PC-3 (cell line): ENCODE results near the gene PPP1R13B. TPM values are rescaled to one million over a fixed set of nuclear protein-coding genes. Genes with fewer than 3 reads are reported as not detected.
"Not testable (repeated sequence)": the region's sequence is repeated elsewhere in the genome, so short reads cannot be mapped to it uniquely, and the experiment has no call there.

Source experiments
- ATAC-seq: fragments of 200-7000 bp; cut with Tn5 transposase; 2 replicates; pipeline ENCODE4 v1.9.1; 2020; ENCODE audit warnings: mild to moderate bottlenecking, moderate library complexity
- BruUV-seq: library from RNA; stranded (reverse); fragments of 400-500 nt; replicated peaks from 2 replicates; lab custom pipeline; 2021; lab: Mats Ljungman, UMichigan
- CTCF ChIA-PET: fragments of 300-600 bp; sonication (Branson Sonifier 250); formaldehyde crosslinking; loops from one replicate; lab custom pipeline; 2022; ENCODE audit warnings: antibody characterized with exemption; lab: Charles Lee
- POLR2A ChIA-PET: fragments of 300-600 bp; sonication (Branson Sonifier 250); formaldehyde crosslinking; loops from one replicate; lab custom pipeline; 2022; ENCODE audit warnings: antibody characterized with exemption; ENCODE audit not compliant: unreplicated experiment; lab: Charles Lee
- DNase-seq: peaks from one replicate; pipeline ENCODE4 v3.0.0-alpha.2; 2015
- H2AFZ ChIP-seq: fragments of 300-600 bp; sonication (generic); 2 replicates; pipeline ENCODE4 v1.6.0; 2016; ENCODE audit warnings: antibody characterized with exemption, low read length
- H3F3A ChIP-seq: fragments of 300-600 bp; sonication (generic); one replicate; pipeline ENCODE4 v1.6.0; 2017; ENCODE audit warnings: antibody characterized with exemption, low read length, control low read depth, mild to moderate bottlenecking; ENCODE audit not compliant: unreplicated experiment
- H3K27ac ChIP-seq: fragments of 300-600 bp; sonication (generic); 2 replicates; pipeline ENCODE4 v1.5.1; 2016; ENCODE audit warnings: mild to moderate bottlenecking, low read length
- H3K27me3 ChIP-seq: fragments of 300-600 bp; sonication (generic); 2 replicates; pipeline ENCODE4 v1.6.1; 2016; ENCODE audit warnings: low read length, mixed read lengths
- H3K36me3 ChIP-seq: fragments of 300-600 bp; sonication (generic); 2 replicates; pipeline ENCODE4 v1.6.1; 2016; ENCODE audit warnings: low read depth, mixed run types, low read length, mixed read lengths
- H3K4me1 ChIP-seq: fragments of 300-600 bp; sonication (generic); 2 replicates; pipeline ENCODE4 v1.5.1; 2016; ENCODE audit warnings: low read length; ENCODE audit not compliant: insufficient read depth
- H3K4me2 ChIP-seq: fragments of 300-600 bp; sonication (generic); 2 replicates; pipeline ENCODE4 v1.6.0; 2016; ENCODE audit warnings: low read length
- H3K4me3 ChIP-seq: fragments of 300-600 bp; sonication (generic); 2 replicates; pipeline ENCODE4 v1.5.1; 2016; ENCODE audit warnings: mild to moderate bottlenecking, low read length, mixed read lengths
- H3K79me2 ChIP-seq: fragments of 300-600 bp; sonication (generic); 2 replicates; pipeline ENCODE4 v1.6.1; 2017; ENCODE audit warnings: low read length, mixed read lengths
- H3K9ac ChIP-seq: fragments of 300-600 bp; sonication (generic); 2 replicates; pipeline ENCODE4 v1.6.0; 2016; ENCODE audit warnings: mild to moderate bottlenecking, low read length
- H3K9me2 ChIP-seq: fragments of 300-600 bp; sonication (generic); replicated peaks from 2 replicates; pipeline ENCODE4 v1.6.1; 2016; ENCODE audit warnings: mixed run types, low read length, mixed read lengths
- H3K9me3 ChIP-seq: fragments of 300-600 bp; sonication (generic); 2 replicates; pipeline ENCODE4 v1.6.1; 2016; ENCODE audit warnings: low read length, mixed read lengths
- H4K20me1 ChIP-seq: fragments of 300-600 bp; sonication (generic); 2 replicates; pipeline ENCODE4 v1.6.1; 2016; ENCODE audit warnings: low read length, mixed read lengths
- EZH2 ChIP-seq: fragments of 300-600 bp; sonication (generic); IDR thresholded peaks from one replicate; pipeline ENCODE4 v1.6.1; 2017; ENCODE audit warnings: antibody characterized with exemption, mild to moderate bottlenecking, low read length; ENCODE audit not compliant: unreplicated experiment
- EZH2phosphoT487 ChIP-seq: fragments of 300-600 bp; sonication (generic); IDR thresholded peaks from 2 replicates; pipeline ENCODE4 v1.6.1; 2018; ENCODE audit warnings: mild to moderate bottlenecking, antibody characterized with exemption, low read length, borderline replicate concordance
- intact Hi-C: fragments of 100-400 bp; cut with micrococcal nuclease; formaldehyde crosslinking; loops from 2 replicates; pipeline ENCODE4 v1.9.0; 2023
- total RNA-seq: library from RNA; depleted of rRNA; stranded (reverse); fragments of >200 nt; gene quantifications from 2 replicates; pipeline ENCODE4 v1.2.3, GENCODE V29; 2014
- TF ChIP-seq, protein P1 (sequence below): fragments of 300-600 bp; sonication (generic); conservative IDR thresholded peaks from 2 replicates; pipeline ENCODE4 v1.5.1; 2017; ENCODE audit warnings: antibody characterized with exemption, low read depth, mild to moderate bottlenecking, low read length

The PPP1R13B gene
- total RNA-seq, 1 experiment from 2014 or later = 13.0 TPM

DNA sequence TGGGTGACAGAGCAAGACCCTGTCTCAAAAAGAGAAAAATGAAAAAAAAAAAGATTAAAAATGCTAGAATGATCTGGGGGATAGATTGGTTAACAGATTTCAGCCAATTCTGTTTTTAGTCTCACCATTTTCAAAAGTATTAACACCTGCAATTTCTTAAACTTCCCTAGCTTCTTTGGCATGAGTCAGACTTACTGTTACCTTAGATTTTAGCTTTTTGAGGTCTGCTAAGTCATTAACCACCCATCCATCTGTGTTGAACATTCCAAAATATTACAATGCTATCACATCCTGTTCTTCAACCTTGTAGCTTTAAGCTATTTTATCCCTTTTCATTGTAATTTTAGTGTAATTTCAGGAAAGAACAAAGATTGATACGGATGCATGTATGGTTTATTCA, 59.3 kb downstream of the PPP1R13B start:
- H4K20me1 ChIP-seq = no peaks in the 10 kb centered on the region
- H3K36me3 ChIP-seq = no peaks in the 10 kb centered on the region
- no peak overlapping the region for H3K27ac ChIP-seq
- BruUV-seq = no TSS peak
- no peaks in the 10 kb centered on the region for H3K4me1 ChIP-seq
- no peaks in the 10 kb centered on the region for H3K79me2 ChIP-seq
- CTCF ChIA-PET = no interaction called here
- no peak for TF ChIP-seq EZH2phosphoT487
- TF ChIP-seq EZH2 = no peak
- TF ChIP-seq, protein P1, sequence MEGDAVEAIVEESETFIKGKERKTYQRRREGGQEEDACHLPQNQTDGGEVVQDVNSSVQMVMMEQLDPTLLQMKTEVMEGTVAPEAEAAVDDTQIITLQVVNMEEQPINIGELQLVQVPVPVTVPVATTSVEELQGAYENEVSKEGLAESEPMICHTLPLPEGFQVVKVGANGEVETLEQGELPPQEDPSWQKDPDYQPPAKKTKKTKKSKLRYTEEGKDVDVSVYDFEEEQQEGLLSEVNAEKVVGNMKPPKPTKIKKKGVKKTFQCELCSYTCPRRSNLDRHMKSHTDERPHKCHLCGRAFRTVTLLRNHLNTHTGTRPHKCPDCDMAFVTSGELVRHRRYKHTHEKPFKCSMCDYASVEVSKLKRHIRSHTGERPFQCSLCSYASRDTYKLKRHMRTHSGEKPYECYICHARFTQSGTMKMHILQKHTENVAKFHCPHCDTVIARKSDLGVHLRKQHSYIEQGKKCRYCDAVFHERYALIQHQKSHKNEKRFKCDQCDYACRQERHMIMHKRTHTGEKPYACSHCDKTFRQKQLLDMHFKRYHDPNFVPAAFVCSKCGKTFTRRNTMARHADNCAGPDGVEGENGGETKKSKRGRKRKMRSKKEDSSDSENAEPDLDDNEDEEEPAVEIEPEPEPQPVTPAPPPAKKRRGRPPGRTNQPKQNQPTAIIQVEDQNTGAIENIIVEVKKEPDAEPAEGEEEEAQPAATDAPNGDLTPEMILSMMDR = no peak
- no peaks in the 10 kb centered on the region for H3K9me2 ChIP-seq
- DNase-seq = no peak
- intact Hi-C loops = no loop called here
- no peak overlapping the region for H2AFZ ChIP-seq
- H3K4me3 ChIP-seq = no peak overlapping the region
- POLR2A ChIA-PET = no interaction called here
- no peaks in the 10 kb centered on the region for H3F3A ChIP-seq
- no peak for ATAC-seq
- H3K9ac ChIP-seq = no peak overlapping the region
- H3K4me2 ChIP-seq = no peak overlapping the region
- no peaks in the 10 kb centered on the region for H3K9me3 ChIP-seq
- no peaks in the 10 kb centered on the region for H3K27me3 ChIP-seq

DNA sequence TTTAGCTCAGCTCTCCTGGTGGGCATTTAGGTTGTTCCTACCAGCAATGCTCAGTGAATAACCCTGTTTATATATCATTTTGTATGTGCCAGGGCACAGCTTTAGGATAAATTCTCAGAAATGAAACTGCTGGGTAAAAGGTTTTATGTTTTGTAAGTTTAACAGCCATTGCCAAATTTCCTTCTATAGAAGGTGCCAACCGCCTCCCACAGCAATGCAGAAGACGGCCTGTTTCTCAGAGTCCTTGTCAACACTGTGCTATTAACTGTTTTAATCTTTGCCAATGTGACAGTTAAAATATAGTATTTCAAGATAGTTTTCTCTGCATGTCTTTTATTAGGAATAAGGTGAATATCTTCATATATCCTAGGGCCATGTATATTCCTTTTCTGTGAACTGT, 65.0 kb downstream of the PPP1R13B start:
- H3K27me3 ChIP-seq = no peaks in the 10 kb centered on the region
- no peak overlapping the region for H3K9ac ChIP-seq
- H3K79me2 ChIP-seq = no peaks in the 10 kb centered on the region
- H3K9me3 ChIP-seq = no peaks in the 10 kb centered on the region
- no peak overlapping the region for H3K4me3 ChIP-seq
- DNase-seq = no peak
- CTCF ChIA-PET = no interaction called here
- ATAC-seq = no peak
- 0 out of 2 replicates have a peak, but pooled peaks cover 4% of the 10 kb centered on the region for H3K36me3 ChIP-seq
- H2AFZ ChIP-seq = no peak overlapping the region
- no peak overlapping the region for H3K27ac ChIP-seq
- H3K9me2 ChIP-seq = no peaks in the 10 kb centered on the region
- intact Hi-C loops = no loop called here
- TF ChIP-seq, protein P1 = no peak
- no peak overlapping the region for H3K4me2 ChIP-seq
- no peaks in the 10 kb centered on the region for H3F3A ChIP-seq
- H4K20me1 ChIP-seq = no peaks in the 10 kb centered on the region
- BruUV-seq = no TSS peak
- H3K4me1 ChIP-seq = no peaks in the 10 kb centered on the region
- POLR2A ChIA-PET = no interaction called here

DNA sequence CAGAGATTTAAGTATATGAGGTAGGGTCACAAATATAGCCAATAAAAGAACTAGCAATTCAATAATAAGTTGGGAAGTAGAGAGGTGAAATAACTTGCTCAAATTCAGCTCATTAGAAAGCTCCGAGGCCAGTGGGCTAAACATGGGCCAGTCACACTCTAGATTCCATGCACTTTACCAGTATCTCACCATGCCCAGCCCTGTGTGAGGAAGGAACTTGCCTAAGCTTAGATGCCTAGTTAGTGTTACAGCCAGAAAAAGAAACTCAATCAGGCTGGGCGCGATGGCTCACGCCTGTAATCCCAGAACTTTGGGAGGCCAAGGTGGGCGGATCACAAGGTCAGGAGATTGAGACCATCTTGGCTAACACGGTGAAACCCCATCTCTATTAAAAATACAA, 71.1 kb downstream of the PPP1R13B start:
- ATAC-seq, H3K9me2 ChIP-seq, H3K4me3 ChIP-seq, H2AFZ ChIP-seq, H3K27ac ChIP-seq, BruUV-seq, H3K79me2 ChIP-seq, H3K4me2 ChIP-seq, H3K9ac ChIP-seq, H3K36me3 ChIP-seq, H3K27me3 ChIP-seq, intact Hi-C loops, POLR2A ChIA-PET, H3K4me1 ChIP-seq, H4K20me1 ChIP-seq, DNase-seq, CTCF ChIA-PET, H3F3A ChIP-seq, H3K9me3 ChIP-seq: not testable (repeated sequence)
